T-helper 1 cell (primary cell): ENCODE results near the gene DNER.
"Not testable (repeated sequence)": the region's sequence is repeated elsewhere in the genome, so short reads cannot be mapped to it uniquely, and the experiment has no call there.

ENCODE experiments used
- DNase-seq, 5 donors: peaks; one replicate each; pipeline ENCODE4 v3.0.0-alpha.2; 2012 to 2020

Gene DNER

GRCh38 chr2:229614021-229614420, 100.3 kb downstream of the DNER start:
- not testable (repeated sequence) for DNase-seq

GRCh38 chr2:229612384-229612971, 101.9 kb downstream of the DNER start:
- DNase-seq: no peak

- DNase-seq: no peak
These were observed 103.0 kb downstream of the DNER start for GRCh38 chr2:229611360-229611759.

- DNase-seq: no peak
These were observed 103.5 kb downstream of the DNER start for GRCh38 chr2:229610872-229611271.

GRCh38 chr2:229610333-229610732, 104.0 kb downstream of the DNER start:
- DNase-seq: no peak

- DNase-seq: no peak
These were observed 112.4 kb downstream of the DNER start for GRCh38 chr2:229601936-229602335.

GRCh38 chr2:229601396-229601795, 113.0 kb downstream of the DNER start:
- no peak for DNase-seq

GRCh38 chr2:229598227-229598626, 116.1 kb downstream of the DNER start:
- DNase-seq: no peak

GRCh38 chr2:229596796-229597195, 117.6 kb downstream of the DNER start:
- no peak for DNase-seq

- no peak for DNase-seq
These were observed 122.7 kb downstream of the DNER start for GRCh38 chr2:229591611-229592010.

GRCh38 chr2:229586746-229587705, 127.3 kb downstream of the DNER start:
- DNase-seq: peak in 1 of 5 donors; percentile 8

- DNase-seq: no peak
These were observed 128.3 kb downstream of the DNER start for GRCh38 chr2:229586012-229586411.

- DNase-seq: no peak
These were observed 132.2 kb downstream of the DNER start for GRCh38 chr2:229582151-229582550.

GRCh38 chr2:229578052-229578846, 136.1 kb downstream of the DNER start:
- no peak for DNase-seq

GRCh38 chr2:229575569-229576315, 138.6 kb downstream of the DNER start:
- DNase-seq: no peak

- DNase-seq: no peak
These were observed 141.7 kb downstream of the DNER start for GRCh38 chr2:229572507-229573271.

- no peak for DNase-seq
These were observed 143.1 kb downstream of the DNER start for GRCh38 chr2:229571243-229571642.

GRCh38 chr2:229566370-229566769, 148.0 kb downstream of the DNER start:
- no peak for DNase-seq

- no peak for DNase-seq
These were observed 150.0 kb downstream of the DNER start for GRCh38 chr2:229564300-229564907.

GRCh38 chr2:229563388-229563787, 151.0 kb downstream of the DNER start:
- no peak for DNase-seq

GRCh38 chr2:229562472-229563127, 151.8 kb downstream of the DNER start:
- DNase-seq: no peak
